HG03139 (cell line): ENCODE results near the gene SEC31B.

Source experiments
- ATAC-seq: cut with Tn5 transposase; IDR thresholded peaks from one replicate; pipeline ENCODE4 v1.9.1; 2021; ENCODE audit not compliant: unreplicated experiment

The SEC31B gene

GRCh38 chr10:100528921-100529474, 9.3 kb upstream of the SEC31B start:
- ATAC-seq: no peak

GRCh38 chr10:100528123-100528886, 8.6 kb upstream of the SEC31B start:
- no peak for ATAC-seq

- no peak for ATAC-seq
These were observed 5.0 kb upstream of the SEC31B start for GRCh38 chr10:100524638-100525037.

GRCh38 chr10:100524206-100524605, 4.5 kb upstream of the SEC31B start:
- ATAC-seq: no peak

GRCh38 chr10:100522945-100523344, 3.3 kb upstream of the SEC31B start:
- ATAC-seq: no peak

GRCh38 chr10:100522107-100522801, 2.6 kb upstream of the SEC31B start:
- no peak for ATAC-seq

GRCh38 chr10:100520811-100521210, 1.1 kb upstream of the SEC31B start:
- ATAC-seq: no peak

- ATAC-seq: no peak
These were observed 860 bp downstream of the SEC31B start for GRCh38 chr10:100518761-100519241.

GRCh38 chr10:100516847-100517246, 2.8 kb downstream of the SEC31B start:
- ATAC-seq: no peak

- no peak for ATAC-seq
These were observed 4.0 kb downstream of the SEC31B start for GRCh38 chr10:100515612-100516011.

- no peak for ATAC-seq
These were observed 8.9 kb downstream of the SEC31B start for GRCh38 chr10:100510533-100511308.

GRCh38 chr10:100509241-100509840, 10.3 kb downstream of the SEC31B start:
- no peak for ATAC-seq

GRCh38 chr10:100508691-100509150, 10.9 kb downstream of the SEC31B start:
- ATAC-seq: no peak

- ATAC-seq: no peak
These were observed 11.4 kb downstream of the SEC31B start for GRCh38 chr10:100508266-100508665.

GRCh38 chr10:100507357-100507732, 12.3 kb downstream of the SEC31B start:
- no peak for ATAC-seq

- ATAC-seq: no peak
These were observed 12.9 kb downstream of the SEC31B start for GRCh38 chr10:100506596-100507356.

- no peak for ATAC-seq
These were observed 14.5 kb downstream of the SEC31B start for GRCh38 chr10:100505164-100505563.

- ATAC-seq: no peak
These were observed 15.6 kb downstream of the SEC31B start for GRCh38 chr10:100504096-100504495.

GRCh38 chr10:100502926-100503494, 16.7 kb downstream of the SEC31B start:
- no peak for ATAC-seq

GRCh38 chr10:100501423-100501822, 18.2 kb downstream of the SEC31B start:
- no peak for ATAC-seq
